MM.1S (cell line): ENCODE results near the gene AP5B1.

Experiments
- CTCF ChIP-seq: fragments of 300-600 bp; sonication (generic); IDR thresholded peaks from 2 replicates; pipeline ENCODE4 v1.5.1; 2016; ENCODE audit warnings: antibody characterized with exemption, low read length, mixed read lengths
- EZH2 ChIP-seq: fragments of 300-600 bp; sonication (generic); optimal IDR thresholded peaks from 2 replicates; pipeline ENCODE3; 2017; ENCODE audit warnings: low read depth, mild to moderate bottlenecking, antibody characterized with exemption, low read length, mixed read lengths

DNA sequence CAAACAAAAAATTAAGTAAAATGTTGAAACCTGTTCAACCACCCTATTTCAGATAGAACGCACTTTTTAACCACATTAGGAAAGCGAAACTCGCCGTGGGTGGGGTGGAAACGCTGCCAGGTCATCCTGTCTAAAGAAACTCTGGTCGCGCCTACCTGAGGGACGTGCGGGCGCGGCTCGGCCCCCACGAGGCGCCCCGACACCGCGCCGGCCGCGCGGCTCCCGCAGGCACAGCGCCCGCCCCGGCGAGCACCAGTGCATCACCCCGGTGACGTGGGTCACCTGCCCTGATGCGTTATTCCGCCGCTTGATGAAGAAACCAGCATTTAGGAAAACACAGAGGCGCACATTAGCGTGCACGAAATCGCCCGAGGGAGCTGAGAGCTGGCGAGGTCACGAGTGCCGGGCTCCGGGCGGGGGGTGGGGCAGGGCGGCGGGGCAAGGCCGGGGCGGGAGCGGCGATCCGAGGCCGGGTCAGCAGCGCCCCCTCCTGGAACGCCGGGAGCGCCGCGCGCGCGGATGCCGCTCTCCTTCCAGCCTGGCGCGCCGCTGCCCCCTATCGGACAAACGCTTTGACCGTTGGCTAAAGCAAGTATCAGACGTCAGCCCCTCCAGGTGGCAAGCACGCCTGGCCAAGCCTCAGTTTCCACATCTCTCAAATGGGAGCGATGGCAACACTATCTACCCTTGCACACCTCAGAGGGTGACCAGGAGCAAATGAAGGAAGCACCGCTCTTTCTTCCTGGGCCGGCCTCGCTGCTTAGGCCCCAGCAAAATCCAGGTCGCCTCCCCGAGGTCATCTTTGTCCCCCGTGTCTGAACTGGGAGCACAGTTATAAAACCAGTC, 37.3 kb upstream of the AP5B1 start:
- TF ChIP-seq CTCF (peak; percentile 94), EZH2 (no peak)
